Pons (tissue), 1 donor: ENCODE data around the gene CASKIN2.

ENCODE experiments used
- DNase-seq: peaks from one replicate; pipeline ENCODE4 v3.0.0-alpha.2; 2016; ENCODE audit warnings: low spot score

The CASKIN2 gene

GRCh38 chr17:75515496-75516254 is at the start of gene CASKIN2:
TSS of gene CASKIN2 (minus strand) at chr17:75515537. CDS start at chr17:75513804, 1,733 bp downstream.
- peak; percentile 90 for DNase-seq

- DNase-seq = no peak
Measured at GRCh38 chr17:75565066-75565465, 49.7 kb upstream of the CASKIN2 start.

- DNase-seq = no peak
Measured at GRCh38 chr17:75564195-75564594, 48.9 kb upstream of the CASKIN2 start.

GRCh38 chr17:75563063-75563758 is 47.9 kb upstream of the CASKIN2 start:
- DNase-seq = no peak

GRCh38 chr17:75561927-75562603 is 46.7 kb upstream of the CASKIN2 start:
- no peak for DNase-seq

- DNase-seq = no peak
Measured at GRCh38 chr17:75559958-75560533, 44.7 kb upstream of the CASKIN2 start.

GRCh38 chr17:75558666-75559530 is 43.6 kb upstream of the CASKIN2 start:
- DNase-seq = no peak

GRCh38 chr17:75557852-75558665 is 42.7 kb upstream of the CASKIN2 start:
- no peak for DNase-seq

GRCh38 chr17:75557075-75557851 is 41.9 kb upstream of the CASKIN2 start:
- DNase-seq = peak; percentile 90

- no peak for DNase-seq
Measured at GRCh38 chr17:75555679-75556153, 40.4 kb upstream of the CASKIN2 start.

GRCh38 chr17:75553295-75554110 is 38.2 kb upstream of the CASKIN2 start:
- DNase-seq = no peak

GRCh38 chr17:75552425-75553294 is 37.3 kb upstream of the CASKIN2 start:
- no peak for DNase-seq

GRCh38 chr17:75551266-75551665 is 35.9 kb upstream of the CASKIN2 start:
- DNase-seq = no peak

GRCh38 chr17:75550139-75550465 is 34.8 kb upstream of the CASKIN2 start:
- DNase-seq = no peak

- no peak for DNase-seq
Measured at GRCh38 chr17:75549246-75550138, 34.2 kb upstream of the CASKIN2 start.

- no peak for DNase-seq
Measured at GRCh38 chr17:75548813-75549212, 33.5 kb upstream of the CASKIN2 start.

- DNase-seq = no peak
Measured at GRCh38 chr17:75547091-75547490, 31.8 kb upstream of the CASKIN2 start.
